HEK293T (cell line): ENCODE data around the gene ARMH4.

Experiments used
- CTCF ChIA-PET: fragments of 350-600 bp; formaldehyde crosslinking; extraction: SDS; loops from one replicate; lab custom pipeline; 2021; ENCODE audit warnings: antibody characterized with exemption, inconsistent platforms; lab: Yijun Ruan, JAX
- POLR2A ChIA-PET: fragments of 350-600 bp; formaldehyde crosslinking; extraction: SDS; loops from one replicate; lab custom pipeline; 2020; ENCODE audit warnings: antibody characterized with exemption, inconsistent platforms; lab: Yijun Ruan, JAX
- DNase-seq: peaks from one replicate; pipeline ENCODE4 v3.0.0; 2012; ENCODE audit warnings: mixed read lengths; ENCODE audit errors: extremely low spot score
- ARNT ChIP-seq: fragments of 450-650 bp; IDR thresholded peaks from 2 replicates; pipeline ENCODE4 v1.6.1; 2017; ENCODE audit warnings: mild to moderate bottlenecking
- BHLHE40 ChIP-seq: fragments of 450-650 bp; IDR thresholded peaks from 2 replicates; pipeline ENCODE4 v1.6.1; 2016; ENCODE audit warnings: mild to moderate bottlenecking, moderate library complexity, borderline replicate concordance
- CTBP1 ChIP-seq: fragments of 450-650 bp; IDR thresholded peaks from 2 replicates; pipeline ENCODE4 v1.6.1; 2016; ENCODE audit warnings: borderline replicate concordance
- ELF4 ChIP-seq: fragments of 450-650 bp; IDR thresholded peaks from 2 replicates; pipeline ENCODE4 v1.6.1; 2017; ENCODE audit warnings: antibody characterized with exemption
- FOXA1 ChIP-seq: fragments of 450-650 bp; IDR thresholded peaks from 2 replicates; pipeline ENCODE4 v1.6.1; 2016; ENCODE audit warnings: mild to moderate bottlenecking
- FOXK2 ChIP-seq: fragments of 450-650 bp; IDR thresholded peaks from 2 replicates; pipeline ENCODE4 v1.6.1; 2016; ENCODE audit warnings: mild to moderate bottlenecking
- FOXM1 ChIP-seq: fragments of 450-650 bp; IDR thresholded peaks from 2 replicates; pipeline ENCODE4 v1.6.1; 2017; ENCODE audit warnings: mild to moderate bottlenecking, borderline replicate concordance
- HDGF ChIP-seq: fragments of 450-650 bp; IDR thresholded peaks from 2 replicates; pipeline ENCODE4 v1.6.1; 2017; ENCODE audit warnings: antibody characterized with exemption, borderline replicate concordance
- L3MBTL2 ChIP-seq: fragments of 450-650 bp; conservative IDR thresholded peaks from 2 replicates; pipeline ENCODE4 v1.6.1; 2016; ENCODE audit warnings: mild to moderate bottlenecking
- LEF1 ChIP-seq: fragments of 450-650 bp; IDR thresholded peaks from 2 replicates; pipeline ENCODE4 v1.6.1; 2017; ENCODE audit warnings: mild to moderate bottlenecking, borderline replicate concordance
- NFRKB ChIP-seq: fragments of 450-650 bp; IDR thresholded peaks from 2 replicates; pipeline ENCODE4 v1.6.1; 2016; ENCODE audit warnings: mild to moderate bottlenecking, moderate library complexity
- PKNOX1 ChIP-seq: fragments of 450-650 bp; IDR thresholded peaks from 2 replicates; pipeline ENCODE4 v1.6.1; 2016
- SP1 ChIP-seq: fragments of 450-650 bp; IDR thresholded peaks from 2 replicates; pipeline ENCODE4 v1.6.1; 2017
- SUZ12 ChIP-seq: fragments of 450-650 bp; IDR thresholded peaks from 2 replicates; pipeline ENCODE4 v1.6.1; 2016; ENCODE audit warnings: mild to moderate bottlenecking
- TARDBP ChIP-seq: fragments of 450-650 bp; IDR thresholded peaks from 2 replicates; pipeline ENCODE4 v1.6.1; 2016
- ZNF384 ChIP-seq: fragments of 450-650 bp; IDR thresholded peaks from 2 replicates; pipeline ENCODE4 v1.6.1; 2016

The ARMH4 gene

GRCh38 chr14:58106446-58106845 lies 45.6 kb downstream of the ARMH4 start:
- CTCF ChIA-PET, result interaction anchor here (0.5 kb wide), 1 partner anchor 1014 kb away, joined by 3 read pairs; no protein-coding TSS in a partner anchor
- POLR2A ChIA-PET, result interaction anchor here (1.0 kb wide), 1 partner anchor 138 kb away, joined by 3 read pairs; the partner anchor contains the start of gene PSMA3
- TF ChIP-seq ZNF384 (no peak), HDGF (no peak), FOXK2 (no peak), LEF1 (no peak)
- no peak for DNase-seq

DNA sequence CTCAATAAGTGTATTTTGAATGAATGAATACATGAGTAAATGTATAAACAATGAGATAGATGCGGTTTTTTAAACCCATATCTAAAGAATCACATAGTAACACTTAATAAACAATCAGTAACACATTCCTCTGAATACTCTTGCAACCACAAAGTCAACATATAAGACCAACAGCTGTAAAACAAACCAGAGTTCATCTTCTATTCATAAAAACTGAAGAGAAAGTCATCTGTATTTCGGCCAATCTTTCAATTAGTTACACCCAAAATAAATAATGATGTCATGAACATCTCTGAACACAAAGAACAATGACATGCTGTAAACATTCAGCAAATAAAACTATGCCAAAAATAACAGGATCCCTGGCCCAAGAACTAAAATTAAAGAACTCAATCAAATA lies 47.2 kb downstream of the ARMH4 start:
- CTCF ChIA-PET, result no interaction called here
- POLR2A ChIA-PET, result no interaction called here
- no peak for TF ChIP-seq ZNF384
- TF ChIP-seq TARDBP, result no peak
- TF ChIP-seq NFRKB, result no peak
- no peak for TF ChIP-seq ELF4
- no peak for TF ChIP-seq FOXM1
- TF ChIP-seq FOXK2, result no peak
- no peak for TF ChIP-seq FOXA1
- TF ChIP-seq L3MBTL2, result no peak
- TF ChIP-seq PKNOX1, result no peak
- TF ChIP-seq SP1, result no peak
- no peak for TF ChIP-seq BHLHE40
- no peak for TF ChIP-seq ARNT
- no peak for TF ChIP-seq HDGF
- no peak for TF ChIP-seq CTBP1
- TF ChIP-seq LEF1, result no peak
- TF ChIP-seq SUZ12, result no peak
- no peak for DNase-seq

DNA sequence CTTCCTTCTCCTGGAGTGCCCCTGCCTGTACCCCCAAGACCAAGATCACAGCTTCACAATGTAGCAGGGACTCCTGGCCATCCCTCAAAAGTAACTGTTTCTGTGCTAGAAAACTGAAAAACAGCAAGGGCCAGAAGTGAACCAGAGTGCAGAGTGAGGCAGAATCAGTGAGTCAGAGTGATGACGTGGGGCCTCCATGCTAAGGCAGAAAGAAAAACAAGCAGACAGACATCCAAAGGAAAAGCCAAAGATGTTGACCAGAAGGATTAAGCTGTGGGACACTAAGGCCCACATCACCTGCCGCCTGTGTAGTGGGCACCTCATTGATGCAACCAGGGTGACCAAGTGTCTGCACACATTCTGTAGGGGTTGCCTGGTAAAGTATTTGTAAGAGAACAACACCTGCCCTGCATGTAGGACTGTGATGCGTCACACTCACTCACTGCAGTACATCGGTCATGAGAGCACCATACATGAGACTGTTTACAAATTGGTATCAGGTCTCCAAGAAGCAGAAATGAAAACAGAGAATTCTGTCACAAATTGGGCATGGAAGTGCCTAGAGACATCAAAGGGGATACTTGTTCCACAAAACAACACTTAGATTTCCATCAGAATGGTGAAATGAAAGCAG lies 51.2 kb downstream of the ARMH4 start:
- POLR2A ChIA-PET, result no interaction called here
- CTCF ChIA-PET, result no interaction called here
- DNase-seq, result no peak
- TF ChIP-seq NFRKB, result no peak
- TF ChIP-seq HDGF, result no peak
- TF ChIP-seq FOXM1, result no peak
- no peak for TF ChIP-seq CTBP1

- CTCF ChIA-PET, result no interaction called here
- DNase-seq, result no peak
- POLR2A ChIA-PET, result no interaction called here
- TF ChIP-seq SP1, result no peak
- no peak for TF ChIP-seq LEF1
- TF ChIP-seq CTBP1, result no peak
- TF ChIP-seq FOXK2, result no peak
- no peak for TF ChIP-seq FOXA1
- no peak for TF ChIP-seq ARNT
- TF ChIP-seq L3MBTL2, result no peak
- no peak for TF ChIP-seq ZNF384
- no peak for TF ChIP-seq FOXM1
- no peak for TF ChIP-seq NFRKB
- no peak for TF ChIP-seq HDGF
Measured at GRCh38 chr14:58099682-58100081, 52.3 kb downstream of the ARMH4 start.

- CTCF ChIA-PET, result no interaction called here
Measured at GRCh38 chr14:58098507-58098906, 53.5 kb downstream of the ARMH4 start.

DNA sequence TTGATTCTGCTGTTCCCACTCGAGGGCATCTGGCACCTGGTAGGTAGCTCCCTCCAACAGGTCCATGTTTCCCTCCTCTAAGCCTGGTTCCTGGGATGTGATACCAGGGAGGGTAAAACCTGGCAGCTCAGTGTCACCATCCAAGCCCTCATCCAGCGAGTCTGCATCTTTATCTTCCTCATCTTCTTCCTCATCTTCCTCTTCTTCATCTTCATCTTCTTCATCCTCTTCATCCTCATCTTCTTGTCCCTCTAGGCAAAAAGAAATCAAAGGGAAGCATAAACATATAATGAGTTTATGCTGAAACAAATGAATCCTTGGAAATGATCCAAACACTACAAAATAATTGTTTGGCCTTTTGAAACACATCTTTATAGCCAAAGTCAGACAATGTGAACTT lies 55.3 kb downstream of the ARMH4 start:
- ChIA-PET POLR2A (interaction anchor here (1.1 kb wide), 1 partner anchor 331 kb away, joined by 4 read pairs; the partner anchor contains the start of genes KIAA0586 and TIMM9), CTCF (no interaction called here)
- TF ChIP-seq TARDBP, result no peak
- no peak for TF ChIP-seq BHLHE40
- TF ChIP-seq NFRKB, result no peak
- no peak for TF ChIP-seq ELF4
- no peak for TF ChIP-seq L3MBTL2
- no peak for TF ChIP-seq FOXA1
- no peak for TF ChIP-seq ARNT
- no peak for TF ChIP-seq PKNOX1
- no peak for TF ChIP-seq FOXK2
- TF ChIP-seq LEF1, result no peak
- TF ChIP-seq CTBP1, result no peak
- no peak for TF ChIP-seq HDGF
- TF ChIP-seq ZNF384, result no peak
- no peak for TF ChIP-seq FOXM1
- TF ChIP-seq SP1, result no peak
- TF ChIP-seq SUZ12, result no peak
- DNase-seq, result no peak

More at GRCh38 chr14:58098507-58098906, 53.5 kb downstream of the ARMH4 start:
- no peak for TF ChIP-seq NFRKB
- no peak for TF ChIP-seq FOXA1
- no peak for TF ChIP-seq PKNOX1
- TF ChIP-seq BHLHE40, result no peak
- TF ChIP-seq HDGF, result no peak
- TF ChIP-seq TARDBP, result no peak
- no peak for TF ChIP-seq FOXM1
- no peak for TF ChIP-seq SP1
- no peak for TF ChIP-seq L3MBTL2
- no peak for TF ChIP-seq FOXK2
- TF ChIP-seq ARNT, result no peak
- no peak for TF ChIP-seq LEF1
- POLR2A ChIA-PET, result no interaction called here
- DNase-seq, result no peak
